ENCODE measurements around the gene YKT6. TPM values are rescaled to one million over a fixed set of nuclear protein-coding genes. Genes with fewer than 3 reads are reported as not detected.

The YKT6 gene
- total and polyA plus RNA-seq, 2 experiments from 2014 or later, result 75.7 to 86.9 TPM

DNA sequence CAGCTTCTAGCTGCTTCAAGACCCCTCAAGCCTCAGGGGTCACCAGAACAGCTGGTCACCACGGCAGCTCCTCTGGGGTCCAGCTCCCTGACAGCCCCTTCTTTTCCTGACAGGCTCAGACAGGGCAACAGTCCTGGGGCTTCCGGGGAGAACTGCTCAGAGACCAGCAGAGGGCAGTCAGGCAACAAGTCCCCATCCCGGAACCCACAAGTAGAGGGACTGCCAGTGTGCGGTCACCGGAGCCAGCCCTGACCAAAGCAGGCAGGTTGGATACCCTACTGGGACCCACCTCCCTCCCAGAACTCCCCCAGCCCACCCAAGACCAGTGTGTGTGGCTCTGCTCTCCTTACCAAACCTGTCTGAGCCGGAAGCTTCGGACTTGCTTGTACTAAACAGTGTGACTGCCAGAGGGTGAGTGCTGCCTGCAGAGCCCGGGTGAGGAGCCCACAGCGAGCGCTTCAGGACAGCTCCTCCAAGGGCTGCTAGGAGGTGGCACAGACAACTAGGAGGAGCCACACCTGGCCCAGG lies 40.3 kb downstream of the YKT6 start:
- no peaks in the 10 kb centered on the region for H3K36me3 ChIP-seq (replicated peaks; ENCODE audit: insufficient read depth, low read depth)

DNA sequence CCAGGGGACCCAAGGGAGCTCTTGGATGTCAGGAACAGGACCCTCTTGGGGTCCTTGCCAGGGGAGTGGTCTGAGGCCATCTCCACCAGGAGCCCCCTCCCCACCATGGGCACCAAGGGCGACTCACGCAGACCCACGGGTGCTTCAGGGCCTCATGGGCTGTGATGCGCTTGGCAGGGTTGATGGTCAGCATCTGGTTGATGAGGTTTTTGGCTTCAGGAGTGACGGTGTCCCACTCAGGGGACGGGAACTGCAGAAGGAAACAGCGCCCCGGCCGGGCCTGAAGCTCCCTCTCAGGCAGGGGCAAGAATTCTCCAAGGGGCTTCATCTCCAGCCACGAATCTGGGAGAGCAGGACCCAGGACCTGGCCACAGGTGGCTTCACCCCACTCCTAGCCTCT lies 41.3 kb downstream of the YKT6 start:
- no peak for TF ChIP-seq EZH2 (IDR thresholded peaks at IDR 0.05; ENCODE audit: borderline replicate concordance)
- TF ChIP-seq, protein P1, sequence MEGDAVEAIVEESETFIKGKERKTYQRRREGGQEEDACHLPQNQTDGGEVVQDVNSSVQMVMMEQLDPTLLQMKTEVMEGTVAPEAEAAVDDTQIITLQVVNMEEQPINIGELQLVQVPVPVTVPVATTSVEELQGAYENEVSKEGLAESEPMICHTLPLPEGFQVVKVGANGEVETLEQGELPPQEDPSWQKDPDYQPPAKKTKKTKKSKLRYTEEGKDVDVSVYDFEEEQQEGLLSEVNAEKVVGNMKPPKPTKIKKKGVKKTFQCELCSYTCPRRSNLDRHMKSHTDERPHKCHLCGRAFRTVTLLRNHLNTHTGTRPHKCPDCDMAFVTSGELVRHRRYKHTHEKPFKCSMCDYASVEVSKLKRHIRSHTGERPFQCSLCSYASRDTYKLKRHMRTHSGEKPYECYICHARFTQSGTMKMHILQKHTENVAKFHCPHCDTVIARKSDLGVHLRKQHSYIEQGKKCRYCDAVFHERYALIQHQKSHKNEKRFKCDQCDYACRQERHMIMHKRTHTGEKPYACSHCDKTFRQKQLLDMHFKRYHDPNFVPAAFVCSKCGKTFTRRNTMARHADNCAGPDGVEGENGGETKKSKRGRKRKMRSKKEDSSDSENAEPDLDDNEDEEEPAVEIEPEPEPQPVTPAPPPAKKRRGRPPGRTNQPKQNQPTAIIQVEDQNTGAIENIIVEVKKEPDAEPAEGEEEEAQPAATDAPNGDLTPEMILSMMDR (IDR thresholded peaks at IDR 0.05; ENCODE audit: poor library complexity), result no peak
- no peak for TF ChIP-seq EZH2phosphoT487 (IDR thresholded peaks at IDR 0.05; ENCODE audit: low read depth, severe bottlenecking, unreplicated experiment)
- Histone ChIP-seq H3K4me3 (no peak overlapping the region), H3K27ac (no peak overlapping the region), H3K27me3 (no peaks in the 10 kb centered on the region), H4K20me1 (ENCODE audit: insufficient read depth, poor library complexity, severe bottlenecking) (no peaks in the 10 kb centered on the region), H3K9me2 (replicated peaks; ENCODE audit: insufficient read depth) (no peaks in the 10 kb centered on the region), H3K4me1 (ENCODE audit: insufficient read depth) (no peaks in the 10 kb centered on the region), H2AFZ (no peak overlapping the region), H3K9me3 (ENCODE audit: low read depth) (no peaks in the 10 kb centered on the region), H3K4me2 (no peak overlapping the region), H3K79me2 (no peaks in the 10 kb centered on the region), H3K36me3 (replicated peaks; ENCODE audit: insufficient read depth, low read depth) (no peaks in the 10 kb centered on the region)
- DNase-seq (ENCODE audit: low spot score), result no peak
- 88% methylated on average over 10 of the region's 10 CpGs for WGBS (ENCODE audit: low lambda C conversion rate, missing lambda C conversion rate)

More for the DNA sequence above, 40.3 kb downstream of the YKT6 start:
- Histone ChIP-seq H3K4me3 (no peak overlapping the region), H3K4me2 (peak overlapping the region; percentile 67), H3K9me2 (replicated peaks; ENCODE audit: insufficient read depth) (no peaks in the 10 kb centered on the region), H3K9me3 (ENCODE audit: low read depth) (no peaks in the 10 kb centered on the region), H3K27me3 (no peaks in the 10 kb centered on the region), H3K27ac (no peak overlapping the region), H2AFZ (peak overlapping the region; percentile 86), H3K79me2 (no peaks in the 10 kb centered on the region), H3K4me1 (ENCODE audit: insufficient read depth) (no peaks in the 10 kb centered on the region), H4K20me1 (ENCODE audit: insufficient read depth, poor library complexity, severe bottlenecking) (no peaks in the 10 kb centered on the region)
- 46% methylated on average over 9 of the region's 10 CpGs for WGBS (ENCODE audit: low lambda C conversion rate, missing lambda C conversion rate)
- peak; percentile 90 for DNase-seq (ENCODE audit: low spot score)
- TF ChIP-seq, protein P1 (IDR thresholded peaks at IDR 0.05; ENCODE audit: poor library complexity), result peak; percentile 83
- no peak for TF ChIP-seq EZH2 (IDR thresholded peaks at IDR 0.05; ENCODE audit: borderline replicate concordance)

DNA sequence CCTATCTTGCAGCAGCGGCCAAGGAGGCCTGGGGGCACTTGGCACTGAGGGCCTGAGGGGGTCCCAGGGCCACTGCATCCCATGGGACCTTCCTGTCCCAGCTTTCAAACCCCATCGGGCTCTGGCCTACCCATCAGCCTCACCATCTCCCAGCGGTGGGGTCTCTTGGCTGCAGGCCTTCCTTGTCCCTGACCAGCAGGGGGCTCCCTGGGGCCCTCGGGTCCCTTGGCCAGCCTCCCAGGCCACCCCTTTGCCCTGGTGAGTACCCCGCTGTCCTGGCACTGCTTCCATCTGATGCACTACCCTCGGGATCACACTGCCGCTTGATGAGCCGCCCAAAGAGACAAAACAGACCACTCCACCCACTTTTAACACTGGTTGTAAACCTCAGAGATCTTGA lies 43.5 kb downstream of the YKT6 start:
- H3K4me1 ChIP-seq (ENCODE audit: insufficient read depth), result no peaks in the 10 kb centered on the region
- no peaks in the 10 kb centered on the region for H3K79me2 ChIP-seq
- DNase-seq (ENCODE audit: low spot score), result no peak
- no peak overlapping the region for H3K4me3 ChIP-seq
- TF ChIP-seq, protein P1 (IDR thresholded peaks at IDR 0.05; ENCODE audit: poor library complexity), result peak; percentile 34
- TF ChIP-seq EZH2 (IDR thresholded peaks at IDR 0.05; ENCODE audit: borderline replicate concordance), result no peak
- no peaks in the 10 kb centered on the region for H3K9me2 ChIP-seq (replicated peaks; ENCODE audit: insufficient read depth)
- H2AFZ ChIP-seq, result no peak overlapping the region
- no peaks in the 10 kb centered on the region for H4K20me1 ChIP-seq (ENCODE audit: insufficient read depth, poor library complexity, severe bottlenecking)
- H3K9me3 ChIP-seq (ENCODE audit: low read depth), result no peaks in the 10 kb centered on the region
- WGBS (ENCODE audit: low lambda C conversion rate, missing lambda C conversion rate), result 68% methylated on average over 8 of the region's 8 CpGs
- H3K27ac ChIP-seq, result no peak overlapping the region
- no peak overlapping the region for H3K4me2 ChIP-seq
- no peaks in the 10 kb centered on the region for H3K36me3 ChIP-seq (replicated peaks; ENCODE audit: insufficient read depth, low read depth)
- no peaks in the 10 kb centered on the region for H3K27me3 ChIP-seq
